Head of caudate nucleus (tissue), 42 donors: ENCODE data around the gene VARS2.
"Not testable (repeated sequence)": the region's sequence is repeated elsewhere in the genome, so short reads cannot be mapped to it uniquely, and the experiment has no call there.

Experiments
- DNase-seq, 42 donors: peaks; one replicate each; pipeline versions ENCODE4 v3.0.0 to v3.0.0-alpha.2; 2020 to 2021; ENCODE audit warnings: mixed read lengths in 7 of 42
- intact Hi-C: fragments of 100-400 bp; cut with DNase I; formaldehyde crosslinking; loops from one replicate; pipeline ENCODE4 v1.15.0; 2022

Gene VARS2

DNA sequence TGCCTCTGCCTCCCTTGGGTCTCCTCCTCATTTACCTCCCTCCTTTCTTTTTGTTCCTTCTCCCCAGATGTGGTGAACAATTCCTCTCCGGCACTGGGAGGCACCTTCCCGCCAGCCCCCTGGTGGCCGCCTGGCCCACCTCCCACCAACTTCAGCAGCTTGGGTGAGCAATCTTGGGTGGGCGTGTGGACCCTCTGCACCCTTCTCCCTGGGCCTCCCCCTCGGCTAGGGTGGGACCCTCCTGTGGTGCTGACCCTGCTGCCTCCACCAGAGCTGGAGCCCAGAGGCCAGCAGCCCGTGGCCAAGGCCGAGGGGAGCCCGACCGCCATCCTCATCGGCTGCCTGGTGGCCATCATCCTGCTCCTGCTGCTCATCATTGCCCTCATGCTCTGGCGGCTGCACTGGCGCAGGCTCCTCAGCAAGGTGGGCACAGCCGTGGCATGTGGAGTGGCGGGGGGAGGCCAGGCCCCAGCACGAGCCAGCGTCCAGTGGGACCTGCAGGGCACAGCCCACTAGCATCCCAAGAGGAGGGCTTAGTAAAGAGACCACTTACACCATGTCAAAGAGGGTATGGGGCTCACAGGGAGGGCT lies 20.9 kb upstream of the VARS2 start:
- peak in 3 of 42 donors; percentile 6 to 32 (median 11) for DNase-seq
- intact Hi-C loops, result no loop called here

DNA sequence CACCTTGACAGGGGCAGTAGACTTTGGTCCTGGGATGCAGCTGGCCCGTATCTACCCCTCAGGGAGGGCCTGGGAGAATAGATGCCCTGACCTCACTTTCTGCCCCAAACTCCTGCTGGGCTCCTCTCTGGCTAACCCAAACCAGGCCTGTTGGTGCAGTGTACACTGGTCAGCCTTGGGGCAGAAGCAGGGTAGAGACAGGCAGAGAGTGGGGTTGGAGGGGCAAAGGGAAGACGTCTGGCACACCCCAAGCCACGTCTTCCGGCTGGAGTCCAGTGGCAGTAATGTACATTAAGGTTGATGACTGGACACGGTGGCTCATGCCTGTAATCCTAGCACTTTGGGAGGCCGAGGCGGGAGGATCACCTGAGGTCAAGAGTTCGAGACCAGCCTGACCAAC lies 20.4 kb upstream of the VARS2 start:
- DNase-seq, result peak in 2 of 42 donors; percentile 1 to 13
- intact Hi-C loops, result no loop called here

DNA sequence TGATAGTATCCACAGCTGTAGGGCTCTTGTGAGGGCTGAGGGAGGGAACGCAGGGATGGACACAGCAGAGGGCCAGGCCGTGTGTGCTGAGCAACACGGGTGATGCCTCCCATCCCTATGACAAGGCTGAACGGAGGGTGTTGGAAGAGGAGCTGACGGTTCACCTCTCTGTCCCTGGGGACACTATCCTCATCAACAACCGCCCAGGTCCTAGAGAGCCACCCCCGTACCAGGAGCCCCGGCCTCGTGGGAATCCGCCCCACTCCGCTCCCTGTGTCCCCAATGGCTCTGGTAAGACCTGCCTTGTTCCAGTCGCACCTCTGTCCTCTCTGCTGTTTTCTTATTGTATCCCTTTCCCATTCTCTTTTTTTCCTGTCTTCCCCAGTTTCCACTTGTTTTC lies 19.7 kb upstream of the VARS2 start:
- intact Hi-C loops, result no loop called here
- DNase-seq, result peak in 1 of 42 donors; percentile 3

DNA sequence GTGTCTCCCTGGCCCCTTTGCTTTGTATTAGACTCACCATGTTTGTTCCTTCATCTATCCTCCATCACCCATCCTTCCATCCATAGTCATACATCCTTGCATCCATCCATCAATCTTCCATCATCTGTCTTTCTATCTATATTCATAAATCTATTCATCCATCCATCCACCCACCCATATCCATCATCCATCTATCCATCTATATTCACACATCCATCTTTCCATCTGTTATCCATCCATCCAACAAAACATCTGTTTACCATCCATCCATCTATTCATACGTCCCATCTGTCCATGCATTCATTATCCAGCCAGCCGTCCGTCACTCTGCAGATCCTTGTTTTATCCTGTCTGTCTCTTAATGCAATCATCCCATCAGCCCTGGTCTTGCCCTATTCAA lies 19.1 kb upstream of the VARS2 start:
- intact Hi-C loops, result no loop called here
- DNase-seq, result no peak

DNA sequence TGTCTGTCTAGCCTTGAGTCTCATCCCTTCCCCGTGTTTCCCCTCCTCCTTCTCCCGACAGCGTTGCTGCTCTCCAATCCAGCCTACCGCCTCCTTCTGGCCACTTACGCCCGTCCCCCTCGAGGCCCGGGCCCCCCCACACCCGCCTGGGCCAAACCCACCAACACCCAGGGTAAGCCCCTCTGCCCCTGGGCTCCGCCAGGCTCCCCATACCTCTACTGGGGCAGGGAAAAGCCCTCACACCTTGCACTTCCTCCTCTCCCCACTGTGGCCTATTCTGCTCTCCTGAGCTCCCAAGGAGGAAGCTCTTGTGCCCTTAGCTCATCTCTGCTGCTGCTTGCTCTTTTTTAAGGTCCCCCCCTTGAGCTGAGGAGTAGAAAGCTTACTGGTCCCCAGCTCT lies 18.7 kb upstream of the VARS2 start:
- intact Hi-C loops, result no loop called here
- DNase-seq, result no peak

DNA sequence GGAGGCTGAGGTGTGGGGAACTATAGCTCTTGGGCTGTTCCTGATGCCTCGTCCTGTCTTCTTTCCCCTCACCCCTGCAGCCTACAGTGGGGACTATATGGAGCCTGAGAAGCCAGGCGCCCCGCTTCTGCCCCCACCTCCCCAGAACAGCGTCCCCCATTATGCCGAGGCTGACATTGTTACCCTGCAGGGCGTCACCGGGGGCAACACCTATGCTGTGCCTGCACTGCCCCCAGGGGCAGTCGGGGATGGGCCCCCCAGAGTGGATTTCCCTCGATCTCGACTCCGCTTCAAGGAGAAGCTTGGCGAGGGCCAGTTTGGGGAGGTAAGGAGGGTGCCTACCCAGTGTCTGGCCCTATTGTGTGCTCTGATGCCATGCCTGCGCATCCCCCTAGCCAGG lies 17.5 kb upstream of the VARS2 start:
- intact Hi-C loops, result no loop called here
- no peak for DNase-seq

DNA sequence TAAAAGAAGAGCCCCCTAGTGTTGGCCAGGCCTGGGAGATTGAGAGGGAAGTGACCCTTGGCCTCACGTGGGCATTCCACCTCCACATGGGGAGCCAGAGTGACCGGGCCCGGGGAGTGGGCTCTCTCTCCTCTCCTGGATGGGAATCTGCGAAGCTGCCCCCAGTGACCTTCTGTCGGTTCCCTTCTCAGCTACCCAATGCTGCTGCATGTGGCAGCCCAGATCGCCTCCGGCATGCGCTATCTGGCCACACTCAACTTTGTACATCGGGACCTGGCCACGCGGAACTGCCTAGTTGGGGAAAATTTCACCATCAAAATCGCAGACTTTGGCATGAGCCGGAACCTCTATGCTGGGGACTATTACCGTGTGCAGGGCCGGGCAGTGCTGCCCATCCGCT lies 16.2 kb upstream of the VARS2 start:
- intact Hi-C loops, result no loop called here
- no peak for DNase-seq

DNA sequence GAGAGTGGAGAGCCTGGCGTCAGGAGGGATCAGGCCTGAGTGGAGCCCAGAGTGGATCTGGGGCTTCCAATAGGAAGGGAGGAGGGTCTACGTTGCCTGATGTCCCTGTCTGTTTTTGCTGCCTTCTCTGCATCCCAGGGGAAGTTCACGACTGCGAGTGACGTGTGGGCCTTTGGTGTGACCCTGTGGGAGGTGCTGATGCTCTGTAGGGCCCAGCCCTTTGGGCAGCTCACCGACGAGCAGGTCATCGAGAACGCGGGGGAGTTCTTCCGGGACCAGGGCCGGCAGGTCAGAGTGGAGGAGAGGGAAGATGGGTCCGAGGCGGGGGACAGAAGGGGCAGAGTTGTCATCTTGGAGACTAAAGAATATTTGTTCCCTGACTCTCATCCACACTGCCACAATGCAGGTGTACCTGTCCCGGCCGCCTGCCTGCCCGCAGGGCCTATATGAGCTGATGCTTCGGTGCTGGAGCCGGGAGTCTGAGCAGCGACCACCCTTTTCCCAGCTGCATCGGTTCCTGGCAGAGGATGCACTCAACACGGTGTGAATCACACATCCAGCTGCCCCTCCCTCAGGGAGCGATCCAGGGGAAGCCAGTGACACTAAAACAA lies 15.2 kb upstream of the VARS2 start:
- intact Hi-C loops, result no loop called here
- no peak for DNase-seq

DNA sequence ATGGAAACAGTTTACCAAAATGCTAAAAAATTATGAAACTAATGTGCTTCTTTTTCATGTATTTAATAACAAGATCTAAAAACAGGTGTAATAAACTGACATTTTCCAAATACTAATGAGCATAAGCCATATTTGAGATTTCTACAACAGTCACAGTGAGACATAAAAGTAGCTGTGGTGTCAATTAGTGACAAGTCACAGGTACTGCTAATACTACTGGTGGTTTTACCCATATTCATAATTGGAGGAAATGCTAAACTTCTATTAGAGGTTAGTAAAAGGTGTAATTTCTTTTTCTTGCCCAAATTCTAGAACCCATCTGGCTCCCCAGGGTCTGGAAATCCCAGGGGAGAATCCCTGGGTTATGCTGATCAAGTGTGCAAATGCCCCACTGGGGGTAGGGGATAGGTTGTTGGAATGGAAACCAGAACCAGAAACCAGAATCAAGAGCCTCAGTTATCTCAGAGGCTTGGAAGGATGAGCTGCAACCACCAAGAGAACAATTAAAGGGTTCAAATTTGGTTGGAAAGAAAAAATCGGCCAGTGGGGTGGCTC lies 13.1 kb upstream of the VARS2 start:
- DNase-seq, result no peak
- intact Hi-C loops, result no loop called here

DNA sequence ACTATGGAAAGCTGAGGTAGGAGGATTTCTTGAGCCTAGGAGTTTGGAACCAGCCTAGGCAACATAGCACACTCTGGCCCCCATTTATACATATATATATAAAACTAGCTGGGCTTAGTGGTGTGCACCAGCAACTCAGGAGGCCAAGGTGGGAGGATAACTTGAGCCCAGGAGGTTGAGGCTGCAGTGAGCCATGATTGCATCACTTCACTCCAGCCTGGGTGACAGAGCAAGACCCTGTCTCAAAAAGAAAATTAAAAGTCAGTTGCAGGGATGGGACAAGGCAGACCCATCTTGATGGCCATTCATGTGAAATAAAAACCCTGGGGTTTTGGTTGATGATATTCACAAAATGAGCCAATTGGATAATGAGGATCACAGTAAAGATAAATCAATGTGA lies 12.6 kb upstream of the VARS2 start:
- no peak for DNase-seq
- intact Hi-C loops, result no loop called here

DNA sequence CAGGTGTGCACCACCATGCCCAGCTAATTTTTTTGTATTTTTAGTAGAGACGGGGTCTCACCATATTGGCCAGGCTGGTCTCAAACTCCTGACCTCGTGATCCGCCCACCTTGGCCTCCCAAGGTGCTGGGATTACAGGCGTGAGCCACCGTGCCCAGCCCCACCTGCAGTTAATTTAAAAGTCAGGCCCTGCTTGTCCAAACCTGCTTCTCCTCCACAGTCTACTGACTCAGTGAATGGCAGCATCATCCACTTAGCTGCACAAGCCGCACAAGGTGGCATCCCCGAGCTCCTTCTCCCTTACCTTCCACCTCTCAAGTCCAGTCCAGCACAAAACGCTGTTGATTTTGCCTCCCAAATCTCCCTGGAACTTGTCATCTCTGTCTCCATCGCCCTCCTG lies 11.8 kb upstream of the VARS2 start:
- intact Hi-C loops, DNase-seq: not testable (repeated sequence)

DNA sequence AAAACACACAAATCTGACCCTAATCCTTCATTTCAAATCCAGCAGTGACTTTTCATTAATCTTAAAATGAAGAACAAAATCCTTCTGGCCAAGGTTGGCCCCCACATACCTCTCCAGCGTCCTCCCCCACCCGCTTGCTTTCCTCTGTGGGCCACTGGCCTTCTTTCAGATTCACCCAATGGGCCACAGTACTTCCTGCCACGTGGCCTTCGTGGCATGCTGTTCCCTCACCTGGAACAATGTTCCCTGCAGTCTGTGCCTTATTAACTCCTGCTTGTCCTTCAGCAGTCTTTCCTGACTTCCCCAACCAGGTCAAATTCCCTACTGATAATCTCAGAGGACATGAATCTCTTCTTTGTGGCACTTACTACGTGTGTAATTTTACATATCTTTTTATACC lies 11.3 kb upstream of the VARS2 start:
- intact Hi-C loops, result no loop called here
- DNase-seq, result no peak

DNA sequence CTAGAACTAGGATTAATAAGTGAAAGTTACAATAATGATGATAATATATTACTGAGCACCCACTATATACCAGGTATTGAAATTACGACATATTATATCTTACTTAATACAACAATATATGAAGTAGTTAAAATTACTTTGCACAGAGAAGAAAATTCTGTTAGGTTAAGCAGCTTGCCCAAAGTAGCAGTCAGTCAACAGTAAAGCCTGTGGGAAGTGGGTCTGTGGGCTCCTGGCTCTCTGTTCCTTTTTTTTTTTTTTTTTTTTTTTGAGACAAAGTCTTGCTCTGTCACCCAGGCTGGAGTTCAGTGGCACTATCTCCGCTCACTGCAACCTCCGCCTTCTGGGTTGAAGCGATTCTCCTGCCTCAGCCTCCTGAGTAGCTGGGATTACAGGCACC lies 10.8 kb upstream of the VARS2 start:
- intact Hi-C loops, result no loop called here
- no peak for DNase-seq

DNA sequence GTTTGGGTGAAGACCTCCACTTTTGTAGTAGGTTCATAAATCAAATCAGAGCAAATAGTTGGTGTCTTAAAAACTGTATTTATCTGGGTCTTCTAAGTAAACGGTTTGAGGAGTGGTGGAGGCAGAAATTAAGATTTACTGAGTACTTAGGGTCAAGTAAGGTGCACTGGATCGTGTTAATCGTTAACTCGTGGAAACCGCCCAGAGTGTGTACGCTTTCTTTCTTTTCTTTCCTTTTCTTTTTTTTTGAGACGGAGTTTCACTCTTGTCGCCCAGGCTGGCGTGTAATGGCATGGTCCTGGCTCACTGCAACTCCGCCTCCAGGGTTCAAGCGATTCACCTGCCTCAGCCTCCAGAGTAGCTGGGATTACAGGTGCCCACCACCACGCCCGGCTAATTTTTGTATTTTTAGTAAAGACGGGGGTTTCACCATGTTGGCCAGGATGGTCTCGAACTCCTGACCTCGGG lies 6.7 kb upstream of the VARS2 start:
- DNase-seq, intact Hi-C loops: not testable (repeated sequence)

DNA sequence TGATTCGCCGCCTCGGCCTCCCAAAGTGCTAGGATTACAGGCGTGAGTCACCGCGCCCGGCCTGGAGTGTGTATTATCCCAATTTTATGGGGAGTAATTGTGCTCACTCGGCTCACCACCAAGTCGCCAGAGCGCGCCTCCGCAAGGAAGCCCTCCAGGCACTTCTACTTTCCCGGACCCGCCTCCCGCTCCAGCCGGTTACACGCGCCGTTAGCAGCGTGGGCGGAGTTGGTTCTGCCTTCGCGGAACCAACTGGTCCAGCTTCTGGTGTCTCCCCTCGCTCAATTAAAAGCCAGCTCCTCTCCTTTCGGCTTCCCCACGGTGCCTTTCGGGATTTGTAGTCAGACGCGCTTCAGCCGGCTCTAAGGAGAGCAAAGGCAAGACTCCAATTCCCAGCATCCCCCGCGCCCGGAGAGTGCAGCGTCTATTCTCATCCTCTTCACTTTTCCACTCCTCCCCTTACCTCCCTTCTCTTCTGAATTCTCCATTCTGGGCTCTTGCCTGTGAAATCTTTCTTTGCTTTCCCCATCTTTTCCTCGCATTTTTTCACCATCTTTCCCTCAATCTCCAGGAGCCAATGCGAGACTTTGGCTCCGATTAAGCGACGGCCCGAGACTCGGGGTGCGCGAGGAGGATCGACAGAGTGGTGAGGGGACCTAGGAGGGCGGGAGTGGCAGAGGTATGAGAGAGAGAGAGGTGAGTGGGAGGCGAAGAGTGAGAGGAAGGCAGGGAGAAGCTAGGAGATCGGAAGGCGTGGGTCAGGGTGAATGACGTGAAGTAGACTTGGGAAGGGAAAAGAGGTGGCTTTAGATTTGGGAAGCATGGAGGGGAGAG lies 6.1 kb upstream of the VARS2 start, which contains the start of gene GTF2H4:
GTF2H4 (plus strand) TSS at position 450 of the 834 bp plus-strand sequence.
- intact Hi-C loops, result no loop called here

DNA sequence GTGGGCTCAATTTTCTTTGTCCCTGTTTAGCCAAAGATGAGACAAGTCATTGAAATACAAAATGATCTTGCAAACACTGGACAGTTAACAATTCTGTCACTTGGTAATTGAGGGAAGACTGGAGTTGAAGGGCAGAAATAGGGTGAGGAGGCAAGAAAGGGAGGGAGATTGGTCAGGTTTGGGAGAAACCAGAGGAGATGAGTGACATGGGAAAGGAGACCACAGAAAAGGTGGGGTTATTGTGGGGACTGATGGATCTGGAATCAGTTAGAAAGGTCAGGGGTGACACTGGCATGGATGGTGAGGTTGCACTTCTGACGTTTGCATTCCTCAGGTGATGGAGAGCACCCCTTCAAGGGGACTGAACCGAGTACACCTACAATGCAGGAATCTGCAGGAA lies 5.3 kb upstream of the VARS2 start:
- no peak for DNase-seq
- intact Hi-C loops, result no loop called here

More for the DNA sequence above, 6.1 kb upstream of the VARS2 start, which contains the start of gene GTF2H4:
- DNase-seq, result peak; percentile 94 to 99 (median 98)

DNA sequence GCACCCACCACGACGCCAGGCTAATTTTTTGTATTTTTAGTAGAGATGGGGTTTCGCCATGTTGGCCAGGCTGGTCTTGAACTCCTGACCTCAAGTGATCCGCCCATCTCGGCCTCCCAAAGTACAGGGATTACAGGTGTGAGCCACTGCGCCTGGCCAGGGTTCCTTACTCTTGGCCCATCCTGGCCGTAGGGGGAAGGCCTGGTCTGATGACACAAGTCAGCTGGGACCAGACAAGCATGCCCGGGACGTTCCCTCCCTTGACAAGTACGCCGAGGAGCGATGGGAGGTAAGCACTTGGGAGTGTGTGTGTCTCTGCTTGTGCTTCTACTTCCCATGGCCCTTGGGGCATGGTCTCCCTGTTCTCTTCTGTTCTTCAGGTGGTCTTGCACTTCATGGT lies 3.6 kb upstream of the VARS2 start:
- DNase-seq, intact Hi-C loops: not testable (repeated sequence)

DNA sequence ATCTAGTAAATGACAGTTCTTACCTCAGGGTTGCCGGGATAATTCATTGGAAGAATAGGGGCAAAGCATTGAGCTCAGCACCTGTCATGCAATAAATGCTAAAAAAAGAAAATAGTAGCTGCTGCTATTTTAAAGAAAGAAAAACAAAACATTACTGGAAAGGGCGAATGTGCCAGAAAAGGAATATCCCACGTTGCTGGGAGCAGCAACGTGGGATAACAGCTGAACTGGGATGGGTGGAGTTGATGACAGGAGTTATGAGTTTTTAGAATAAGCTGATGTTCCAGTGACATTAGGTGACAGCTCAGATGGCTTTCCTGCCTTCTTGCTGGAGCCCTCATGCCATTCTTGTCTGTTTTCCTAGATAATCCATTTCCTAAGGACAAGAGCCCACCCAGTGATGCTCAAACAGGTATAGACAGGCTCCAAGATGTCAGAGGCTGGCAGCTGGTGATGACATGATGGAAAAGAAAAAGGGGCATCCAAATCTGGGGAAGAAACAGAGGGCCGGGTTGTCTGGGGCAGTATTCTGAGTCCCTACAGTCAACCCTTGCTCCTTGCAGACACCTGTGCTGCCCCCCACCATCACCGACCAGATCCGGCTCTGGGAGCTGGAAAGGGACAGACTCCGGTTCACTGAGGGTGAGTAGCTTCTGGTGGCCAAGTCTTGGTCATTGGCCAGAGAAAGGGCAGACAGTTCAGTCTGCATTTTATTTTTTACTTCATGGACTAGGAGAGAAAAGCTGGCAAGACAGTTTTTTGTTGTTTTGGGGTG lies 1.1 kb upstream of the VARS2 start:
- DNase-seq, result peak in 10 of 42 donors; percentile 17 to 69 (median 40)
- intact Hi-C loops, result loop anchor here (2.0 kb wide), 1 partner anchor 28 kb away; the partner anchor contains the start of gene DDR1

DNA sequence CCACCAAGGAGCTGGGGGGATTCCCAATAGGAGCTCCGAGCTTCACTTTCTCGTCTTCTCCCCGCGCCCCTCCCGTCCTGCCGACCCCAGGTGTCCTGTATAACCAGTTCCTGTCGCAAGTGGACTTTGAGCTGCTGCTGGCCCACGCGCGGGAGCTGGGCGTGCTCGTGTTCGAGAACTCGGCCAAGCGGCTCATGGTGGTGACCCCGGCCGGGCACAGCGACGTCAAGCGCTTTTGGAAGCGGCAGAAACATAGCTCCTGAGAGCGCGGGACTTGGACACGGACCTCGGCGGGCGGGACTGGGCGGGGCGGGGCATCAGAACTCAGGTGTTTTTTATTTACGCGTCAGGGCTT lies 340 bp upstream of the VARS2 start:
- intact Hi-C loops, result loop anchor here (2.0 kb wide), 2 partner anchors 29 to 155 kb away; partner anchors contain the start of gene DDR1
- DNase-seq, result peak in 2 of 42 donors; percentile 28 to 30
